Activated CD8-positive, alpha-beta memory T cell treated with anti-CD3 and anti-CD28 coated beads, Interleukin-2, amount 10 ng/mL, durations not matched to agents 7 days and 5 days (primary cell): ENCODE measurements around the gene MAP10. TPM values are rescaled to one million over a fixed set of nuclear protein-coding genes. Genes with fewer than 3 reads are reported as not detected.

Experiments used
- ATAC-seq: fragments of 150-1000 bp; cut with Tn5 transposase; one replicate; pipeline ENCODE4 v1.10.0; 2021; ENCODE audit warnings: moderate library complexity
- CTCF ChIA-PET: fragments of 350-600 bp; sonication (Branson Sonifier 250); formaldehyde crosslinking; loops from one replicate; lab custom pipeline; 2021; ENCODE audit warnings: antibody characterized with exemption; lab: Charles Lee
- DNase-seq: peaks from one replicate; pipeline ENCODE4 v3.0.0-alpha.2; 2020
- H3K27ac Mint-ChIP-seq: one replicate; pipeline ENCODE4 v1.8.0; 2021; ENCODE audit warnings: mild to moderate bottlenecking, mixed read lengths
- H3K27me3 Mint-ChIP-seq: one replicate; pipeline ENCODE4 v1.8.0; 2021; ENCODE audit warnings: mixed read lengths
- H3K36me3 Mint-ChIP-seq: one replicate; pipeline ENCODE4 v1.8.0; 2021; ENCODE audit warnings: mild to moderate bottlenecking, mixed read lengths
- H3K4me1 Mint-ChIP-seq: one replicate; pipeline ENCODE4 v1.8.0; 2021; ENCODE audit warnings: mixed read lengths
- H3K4me3 Mint-ChIP-seq: one replicate; pipeline ENCODE4 v1.8.0; 2021; ENCODE audit warnings: mild to moderate bottlenecking, moderate library complexity, mixed read lengths
- H3K9me3 Mint-ChIP-seq: one replicate; pipeline ENCODE4 v1.8.0; 2022; ENCODE audit warnings: low read depth, mixed read lengths
- total RNA-seq, 2 experiments: library from RNA; stranded (reverse); gene quantifications; one replicate each; pipeline ENCODE4 v1.2.3, GENCODE V29; 2021

The MAP10 gene
- total RNA-seq, 2 experiments from 2014 or later: 2.5 to 2.8 TPM

- H3K9me3 Mint-ChIP-seq: no peaks in the 10 kb centered on the region
- no peak overlapping the region for H3K4me3 Mint-ChIP-seq
- CTCF ChIA-PET: interaction anchor here (1.5 kb wide), 1 partner anchor 60 kb away, joined by 3 read pairs; no protein-coding TSS in a partner anchor
- ATAC-seq (no peak), DNase-seq (no peak)
- H3K4me1 Mint-ChIP-seq: no peaks in the 10 kb centered on the region
- peaks cover 1% of the 10 kb centered on the region for H3K36me3 Mint-ChIP-seq
- no peak overlapping the region for H3K27ac Mint-ChIP-seq
- H3K27me3 Mint-ChIP-seq: peaks cover 9% of the 10 kb centered on the region
Observed at GRCh38 chr1:232813760-232814159, 8.5 kb downstream of the MAP10 start.

GRCh38 chr1:232816324-232816723 is 11.1 kb downstream of the MAP10 start:
- peaks cover 9% of the 10 kb centered on the region for H3K27me3 Mint-ChIP-seq
- ATAC-seq: no peak

GRCh38 chr1:232818040-232818439 is 12.8 kb downstream of the MAP10 start:
- no peak for ATAC-seq
- Mint-ChIP-seq H3K36me3 (no peaks in the 10 kb centered on the region), H3K27ac (no peak overlapping the region), H3K27me3 (peaks cover 5% of the 10 kb centered on the region), H3K9me3 (no peaks in the 10 kb centered on the region), H3K4me3 (no peak overlapping the region), H3K4me1 (no peaks in the 10 kb centered on the region)
- DNase-seq: no peak
- CTCF ChIA-PET: no interaction called here

More at GRCh38 chr1:232816324-232816723, 11.1 kb downstream of the MAP10 start:
- CTCF ChIA-PET: no interaction called here
- Mint-ChIP-seq H3K9me3 (no peaks in the 10 kb centered on the region), H3K4me3 (no peak overlapping the region), H3K4me1 (no peaks in the 10 kb centered on the region), H3K27ac (no peak overlapping the region), H3K36me3 (no peaks in the 10 kb centered on the region)
- no peak for DNase-seq

GRCh38 chr1:232820431-232820830 is 15.2 kb downstream of the MAP10 start:
- DNase-seq (no peak), ATAC-seq (no peak)
- CTCF ChIA-PET: no interaction called here
- no peak overlapping the region for H3K27ac Mint-ChIP-seq
- H3K36me3 Mint-ChIP-seq: no peaks in the 10 kb centered on the region
- H3K4me1 Mint-ChIP-seq: no peaks in the 10 kb centered on the region
- no peaks in the 10 kb centered on the region for H3K27me3 Mint-ChIP-seq
- no peak overlapping the region for H3K4me3 Mint-ChIP-seq
- no peaks in the 10 kb centered on the region for H3K9me3 Mint-ChIP-seq

- Mint-ChIP-seq H3K4me1 (no peaks in the 10 kb centered on the region), H3K4me3 (no peak overlapping the region), H3K9me3 (no peaks in the 10 kb centered on the region), H3K27me3 (no peaks in the 10 kb centered on the region), H3K27ac (no peak overlapping the region), H3K36me3 (no peaks in the 10 kb centered on the region)
- DNase-seq (no peak), ATAC-seq (no peak)
- CTCF ChIA-PET: no interaction called here
Observed at GRCh38 chr1:232822530-232822929, 17.3 kb downstream of the MAP10 start.

GRCh38 chr1:232826318-232826717 is 21.1 kb downstream of the MAP10 start:
- peaks cover 4% of the 10 kb centered on the region for H3K27me3 Mint-ChIP-seq
- CTCF ChIA-PET: no interaction called here

GRCh38 chr1:232830661-232831060 is 25.4 kb downstream of the MAP10 start:
- Mint-ChIP-seq H3K9me3 (no peaks in the 10 kb centered on the region), H3K36me3 (no peaks in the 10 kb centered on the region), H3K4me1 (no peaks in the 10 kb centered on the region), H3K27me3 (peaks cover 24% of the 10 kb centered on the region), H3K4me3 (no peak overlapping the region), H3K27ac (no peak overlapping the region)
- CTCF ChIA-PET: no interaction called here
- DNase-seq (no peak), ATAC-seq (no peak)

More at GRCh38 chr1:232826318-232826717, 21.1 kb downstream of the MAP10 start:
- no peak for ATAC-seq
- DNase-seq: no peak
- Mint-ChIP-seq H3K36me3 (no peaks in the 10 kb centered on the region), H3K27ac (no peak overlapping the region), H3K4me1 (no peaks in the 10 kb centered on the region), H3K9me3 (no peaks in the 10 kb centered on the region), H3K4me3 (no peak overlapping the region)

GRCh38 chr1:232831895-232832294 is 26.7 kb downstream of the MAP10 start:
- ATAC-seq (no peak), DNase-seq (no peak)
- CTCF ChIA-PET: no interaction called here
- Mint-ChIP-seq H3K27me3 (peaks cover 28% of the 10 kb centered on the region), H3K27ac (no peak overlapping the region), H3K36me3 (no peaks in the 10 kb centered on the region), H3K4me1 (no peaks in the 10 kb centered on the region), H3K9me3 (no peaks in the 10 kb centered on the region), H3K4me3 (no peak overlapping the region)

GRCh38 chr1:232834066-232834465 is 28.9 kb downstream of the MAP10 start:
- Mint-ChIP-seq H3K27me3 (peaks cover 24% of the 10 kb centered on the region), H3K4me3 (no peak overlapping the region), H3K9me3 (no peaks in the 10 kb centered on the region), H3K36me3 (no peaks in the 10 kb centered on the region), H3K4me1 (no peaks in the 10 kb centered on the region), H3K27ac (no peak overlapping the region)
- CTCF ChIA-PET: no interaction called here
- DNase-seq: no peak
- ATAC-seq: no peak

GRCh38 chr1:232835166-232835565 is 29.9 kb downstream of the MAP10 start:
- ATAC-seq: no peak
- no peak for DNase-seq
- H3K27ac Mint-ChIP-seq: no peak overlapping the region
- no peaks in the 10 kb centered on the region for H3K4me1 Mint-ChIP-seq
- H3K36me3 Mint-ChIP-seq: no peaks in the 10 kb centered on the region
- H3K4me3 Mint-ChIP-seq: no peak overlapping the region
- no peaks in the 10 kb centered on the region for H3K9me3 Mint-ChIP-seq
- H3K27me3 Mint-ChIP-seq: peaks cover 24% of the 10 kb centered on the region
- CTCF ChIA-PET: no interaction called here

GRCh38 chr1:232837087-232837486 is 31.9 kb downstream of the MAP10 start:
- H3K36me3 Mint-ChIP-seq: peaks cover 1% of the 10 kb centered on the region
- peaks cover 24% of the 10 kb centered on the region for H3K27me3 Mint-ChIP-seq
- DNase-seq (no peak), ATAC-seq (no peak)
- no peak overlapping the region for H3K27ac Mint-ChIP-seq
- peaks cover 6% of the 10 kb centered on the region for H3K4me1 Mint-ChIP-seq
- CTCF ChIA-PET: no interaction called here
- no peaks in the 10 kb centered on the region for H3K9me3 Mint-ChIP-seq
- H3K4me3 Mint-ChIP-seq: no peak overlapping the region

- Mint-ChIP-seq H3K27me3 (no peaks in the 10 kb centered on the region), H3K36me3 (peaks cover 2% of the 10 kb centered on the region), H3K4me1 (peaks cover 7% of the 10 kb centered on the region), H3K27ac (no peak overlapping the region), H3K9me3 (no peaks in the 10 kb centered on the region), H3K4me3 (no peak overlapping the region)
- ATAC-seq (no peak), DNase-seq (no peak)
- CTCF ChIA-PET: interaction anchor here (0.7 kb wide), 1 partner anchor 118 kb away, joined by 3 read pairs; no protein-coding TSS in a partner anchor
Observed at GRCh38 chr1:232841823-232842565, 36.8 kb downstream of the MAP10 start.

GRCh38 chr1:232844791-232845190 is 39.6 kb downstream of the MAP10 start:
- no peak overlapping the region for H3K4me3 Mint-ChIP-seq
- no peak for ATAC-seq
- DNase-seq: no peak
- H3K36me3 Mint-ChIP-seq: peaks cover 2% of the 10 kb centered on the region
- H3K9me3 Mint-ChIP-seq: no peaks in the 10 kb centered on the region
- H3K4me1 Mint-ChIP-seq: peaks cover 7% of the 10 kb centered on the region
- no peaks in the 10 kb centered on the region for H3K27me3 Mint-ChIP-seq
- CTCF ChIA-PET: no interaction called here
- no peak overlapping the region for H3K27ac Mint-ChIP-seq

- no peak for DNase-seq
- H3K27me3 Mint-ChIP-seq: no peaks in the 10 kb centered on the region
- peaks cover 2% of the 10 kb centered on the region for H3K36me3 Mint-ChIP-seq
- no peak overlapping the region for H3K4me3 Mint-ChIP-seq
- CTCF ChIA-PET: no interaction called here
- H3K9me3 Mint-ChIP-seq: no peaks in the 10 kb centered on the region
- ATAC-seq: no peak
- H3K4me1 Mint-ChIP-seq: peaks cover 7% of the 10 kb centered on the region
- H3K27ac Mint-ChIP-seq: no peak overlapping the region
Observed at GRCh38 chr1:232845406-232845955, 40.3 kb downstream of the MAP10 start.
